ENCODE data around the gene FOXP4. TPM values are rescaled to one million over a fixed set of nuclear protein-coding genes. Genes with fewer than 3 reads are reported as not detected.
"Not testable (repeated sequence)": the region's sequence is repeated elsewhere in the genome, so short reads cannot be mapped to it uniquely, and the experiment has no call there.

FOXP4 gene
- total RNA-seq, 2 donors from 2014 or later: 8.6 to 10.5 TPM

DNA sequence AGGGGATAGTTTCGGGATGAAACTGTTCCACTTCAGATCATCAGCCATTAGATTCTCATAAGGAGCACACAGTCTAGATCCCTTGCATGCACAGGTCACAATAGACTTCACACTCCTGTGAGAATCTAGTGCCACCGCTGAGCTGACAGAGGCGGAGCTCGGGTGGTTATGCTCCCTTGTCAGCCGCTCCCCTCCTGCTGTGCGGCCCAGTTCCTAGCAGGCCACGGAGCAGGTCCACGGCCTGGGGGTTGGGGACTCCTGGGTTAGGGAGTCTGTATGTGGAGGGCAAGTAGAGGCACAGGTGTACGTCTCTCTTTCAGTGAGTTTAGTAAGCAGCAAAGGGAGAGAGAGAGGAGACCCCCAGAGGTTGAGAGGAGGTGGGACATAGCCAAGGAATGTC lies 61.6 kb downstream of the FOXP4 start:
- Histone ChIP-seq H3K36me3 (replicated peaks in 1 of 2; ENCODE audit: insufficient read depth in 1 of 2, low read depth in 2 of 2) (no peaks in the 10 kb centered on the region), H3K4me3 (no peak overlapping the region), H3K27ac (no peak overlapping the region), H3K27me3 (no peaks in the 10 kb centered on the region), H3K9me3 (no peaks in the 10 kb centered on the region), H3K4me1 (peaks cover 8% of the 10 kb centered on the region)
- ATAC-seq (no peak), DNase-seq (no peak)
- intact Hi-C loops (cut with DNase I): no loop called here
- WGBS, 2 donors: 79 to 84% methylated on average over 9 of the region's 9 CpGs
- TF ChIP-seq POLR2A (IDR thresholded peaks at IDR 0.05): no peak
- TF ChIP-seq, protein P1, sequence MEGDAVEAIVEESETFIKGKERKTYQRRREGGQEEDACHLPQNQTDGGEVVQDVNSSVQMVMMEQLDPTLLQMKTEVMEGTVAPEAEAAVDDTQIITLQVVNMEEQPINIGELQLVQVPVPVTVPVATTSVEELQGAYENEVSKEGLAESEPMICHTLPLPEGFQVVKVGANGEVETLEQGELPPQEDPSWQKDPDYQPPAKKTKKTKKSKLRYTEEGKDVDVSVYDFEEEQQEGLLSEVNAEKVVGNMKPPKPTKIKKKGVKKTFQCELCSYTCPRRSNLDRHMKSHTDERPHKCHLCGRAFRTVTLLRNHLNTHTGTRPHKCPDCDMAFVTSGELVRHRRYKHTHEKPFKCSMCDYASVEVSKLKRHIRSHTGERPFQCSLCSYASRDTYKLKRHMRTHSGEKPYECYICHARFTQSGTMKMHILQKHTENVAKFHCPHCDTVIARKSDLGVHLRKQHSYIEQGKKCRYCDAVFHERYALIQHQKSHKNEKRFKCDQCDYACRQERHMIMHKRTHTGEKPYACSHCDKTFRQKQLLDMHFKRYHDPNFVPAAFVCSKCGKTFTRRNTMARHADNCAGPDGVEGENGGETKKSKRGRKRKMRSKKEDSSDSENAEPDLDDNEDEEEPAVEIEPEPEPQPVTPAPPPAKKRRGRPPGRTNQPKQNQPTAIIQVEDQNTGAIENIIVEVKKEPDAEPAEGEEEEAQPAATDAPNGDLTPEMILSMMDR (IDR thresholded peaks at IDR 0.05): no peak

GRCh38 chr6:41608443-41609151 lies 62.4 kb downstream of the FOXP4 start:
- Histone ChIP-seq H3K27me3 (no peaks in the 10 kb centered on the region), H3K4me1 (no peaks in the 10 kb centered on the region), H3K27ac (no peak overlapping the region), H3K36me3 (replicated peaks in 1 of 2; ENCODE audit: insufficient read depth in 1 of 2, low read depth in 2 of 2) (no peaks in the 10 kb centered on the region), H3K4me3 (no peak overlapping the region), H3K9me3 (no peaks in the 10 kb centered on the region)
- 82 to 83% methylated on average over 11 of the region's 11 CpGs for WGBS, 2 donors
- ATAC-seq: no peak
- DNase-seq: no peak
- intact Hi-C loops (cut with DNase I): no loop called here
- TF ChIP-seq, protein P1 (IDR thresholded peaks at IDR 0.05): no peak
- no peak for TF ChIP-seq POLR2A (IDR thresholded peaks at IDR 0.05)

DNA sequence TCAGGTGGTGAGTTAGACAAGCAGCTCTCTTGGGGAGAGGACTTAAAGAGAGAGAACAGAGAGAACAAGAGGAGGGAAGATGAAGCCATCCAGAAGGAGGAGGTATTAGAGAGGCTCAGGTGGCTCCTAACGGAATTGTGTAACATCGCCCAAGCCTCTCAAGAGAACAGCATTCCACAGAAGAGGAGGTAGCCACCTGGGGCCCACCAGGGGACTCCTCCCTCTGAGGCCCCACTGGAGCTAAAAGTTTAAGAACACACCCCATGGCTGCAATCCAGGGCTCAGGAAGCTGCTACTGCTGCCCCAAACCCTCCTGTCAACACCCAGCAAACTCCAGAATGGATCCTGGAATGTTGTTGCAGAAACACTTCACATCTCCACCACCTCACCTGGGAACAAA lies 68.5 kb downstream of the FOXP4 start:
- no peaks in the 10 kb centered on the region for H3K4me1 ChIP-seq
- no peak overlapping the region for H3K4me3 ChIP-seq
- DNase-seq (no peak), ATAC-seq (no peak)
- WGBS, 2 donors: 80 to 88% methylated on average over 2 of the region's 2 CpGs
- H3K36me3 ChIP-seq (replicated peaks in 1 of 2; ENCODE audit: insufficient read depth in 1 of 2, low read depth in 2 of 2): no peaks in the 10 kb centered on the region
- H3K27me3 ChIP-seq: no peaks in the 10 kb centered on the region
- H3K9me3 ChIP-seq: no peaks in the 10 kb centered on the region
- intact Hi-C loops (cut with DNase I): no loop called here
- no peak overlapping the region for H3K27ac ChIP-seq
- TF ChIP-seq, protein P1 (IDR thresholded peaks at IDR 0.05): no peak
- no peak for TF ChIP-seq POLR2A (IDR thresholded peaks at IDR 0.05)

- no peaks in the 10 kb centered on the region for H3K36me3 ChIP-seq (replicated peaks in 1 of 2; ENCODE audit: insufficient read depth in 1 of 2, low read depth in 2 of 2)
- intact Hi-C loops (cut with DNase I): no loop called here
- H3K9me3 ChIP-seq: no peaks in the 10 kb centered on the region
- no peak overlapping the region for H3K4me3 ChIP-seq
- no peak overlapping the region for H3K27ac ChIP-seq
- DNase-seq (no peak), ATAC-seq (no peak)
- no peaks in the 10 kb centered on the region for H3K27me3 ChIP-seq
- no peaks in the 10 kb centered on the region for H3K4me1 ChIP-seq
- TF ChIP-seq POLR2A (IDR thresholded peaks at IDR 0.05): no peak
- TF ChIP-seq, protein P1 (IDR thresholded peaks at IDR 0.05): no peak
- 70 to 85% methylated on average over 7 of the region's 7 CpGs for WGBS, 2 donors
Measured at GRCh38 chr6:41615311-41615710, 69.1 kb downstream of the FOXP4 start.

DNA sequence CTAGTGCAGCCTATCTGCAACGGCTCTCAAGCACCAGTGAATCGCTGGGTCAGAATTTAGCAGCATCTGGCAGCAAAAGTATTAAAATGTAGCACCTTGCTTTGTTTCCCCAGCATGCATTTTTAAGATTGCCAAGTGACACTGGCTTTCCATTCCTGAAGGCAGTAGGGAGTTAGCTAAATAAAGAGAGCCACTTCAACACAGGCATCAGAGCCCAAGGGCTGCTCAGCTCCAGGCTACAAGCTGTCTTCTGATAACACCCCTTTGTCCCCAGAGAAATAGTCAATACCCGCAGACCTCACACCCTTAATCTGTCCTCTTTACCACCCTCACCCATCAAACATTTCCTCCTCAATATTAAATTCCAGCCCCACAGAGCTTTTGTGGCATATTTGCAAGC lies 72.4 kb downstream of the FOXP4 start:
- WGBS, 2 donors: 85 to 92% methylated on average over 3 of the region's 3 CpGs
- TF ChIP-seq, protein P1 (IDR thresholded peaks at IDR 0.05): no peak
- TF ChIP-seq POLR2A (IDR thresholded peaks at IDR 0.05): no peak
- DNase-seq (no peak), ATAC-seq (no peak)
- Histone ChIP-seq H3K4me1 (no peaks in the 10 kb centered on the region), H3K27me3 (no peaks in the 10 kb centered on the region), H3K4me3 (no peak overlapping the region), H3K36me3 (replicated peaks in 1 of 2; ENCODE audit: insufficient read depth in 1 of 2, low read depth in 2 of 2) (no peaks in the 10 kb centered on the region), H3K9me3 (no peaks in the 10 kb centered on the region), H3K27ac (no peak overlapping the region)
- intact Hi-C loops (cut with DNase I): no loop called here

- H3K27ac ChIP-seq; H3K36me3 ChIP-seq (replicated peaks in 1 of 2; ENCODE audit: insufficient read depth in 1 of 2, low read depth in 2 of 2); H3K4me3 ChIP-seq; DNase-seq; H3K27me3 ChIP-seq; H3K9me3 ChIP-seq; H3K4me1 ChIP-seq; ATAC-seq; intact Hi-C loops (cut with DNase I): not testable (repeated sequence)
- WGBS, 2 donors: 73 to 77% methylated on average over 4 of the region's 4 CpGs
Measured at GRCh38 chr6:41619193-41619592, 73.0 kb downstream of the FOXP4 start.

Data from body of pancreas (tissue), 4 donors.